ENCODE measurements around the gene MCM3AP. TPM values are rescaled to one million over a fixed set of nuclear protein-coding genes. Genes with fewer than 3 reads are reported as not detected.

The MCM3AP gene
- polyA plus RNA-seq, 1 experiment: 31.6 TPM

- ChIA-PET POLR2A (no interaction called here), CTCF (interaction anchor here (0.7 to 1.7 kb wide), 2 partner anchors 18 to 309 kb away, joined by 3 to 4 read pairs; no protein-coding TSS in a partner anchor)
- Histone ChIP-seq H3K36me3 (ENCODE audit: control insufficient read depth, insufficient read depth, low read length) (peaks cover 23% of the 10 kb centered on the region), H3K4me3 (ENCODE audit: low read depth, low read length) (no peak overlapping the region), H3K27me3 (ENCODE audit: control insufficient read depth, insufficient read depth, low read length) (no peaks in the 10 kb centered on the region)
- TF ChIP-seq CTCF (IDR thresholded peaks at IDR 0.05; ENCODE audit: insufficient read depth, low read depth, low read length): no peak
- DNase-seq (ENCODE audit: low read depth): no peak
Observed at GRCh38 chr21:46189213-46189958, 96.0 kb downstream of the MCM3AP start.

- Histone ChIP-seq H3K27me3 (ENCODE audit: control insufficient read depth, insufficient read depth, low read length) (no peaks in the 10 kb centered on the region), H3K4me3 (ENCODE audit: low read depth, low read length) (no peak overlapping the region), H3K36me3 (ENCODE audit: control insufficient read depth, insufficient read depth, low read length) (peaks cover 18% of the 10 kb centered on the region)
- TF ChIP-seq CTCF (IDR thresholded peaks at IDR 0.05; ENCODE audit: insufficient read depth, low read depth, low read length): no peak
- no peak for DNase-seq (ENCODE audit: low read depth)
- CTCF ChIA-PET: interaction anchor here (1.7 kb wide), 1 partner anchor 19 kb away, joined by 3 read pairs; no protein-coding TSS in a partner anchor
- POLR2A ChIA-PET: no interaction called here
Observed at GRCh38 chr21:46188226-46189212, 96.9 kb downstream of the MCM3AP start.

- CTCF ChIA-PET: no interaction called here
Observed at GRCh38 chr21:46187814-46188213, 97.6 kb downstream of the MCM3AP start.

GRCh38 chr21:46187261-46187660, 98.2 kb downstream of the MCM3AP start:
- Histone ChIP-seq H3K27me3 (ENCODE audit: control insufficient read depth, insufficient read depth, low read length) (no peaks in the 10 kb centered on the region), H3K36me3 (ENCODE audit: control insufficient read depth, insufficient read depth, low read length) (peaks cover 13% of the 10 kb centered on the region), H3K4me3 (ENCODE audit: low read depth, low read length) (no peak overlapping the region)
- no peak for DNase-seq (ENCODE audit: low read depth)
- no peak for TF ChIP-seq CTCF (IDR thresholded peaks at IDR 0.05; ENCODE audit: insufficient read depth, low read depth, low read length)
- POLR2A ChIA-PET: no interaction called here
- CTCF ChIA-PET: no interaction called here

More at GRCh38 chr21:46187814-46188213, 97.6 kb downstream of the MCM3AP start:
- TF ChIP-seq CTCF (IDR thresholded peaks at IDR 0.05; ENCODE audit: insufficient read depth, low read depth, low read length): no peak
- DNase-seq (ENCODE audit: low read depth): no peak
- POLR2A ChIA-PET: no interaction called here
- H3K27me3 ChIP-seq (ENCODE audit: control insufficient read depth, insufficient read depth, low read length): no peaks in the 10 kb centered on the region
- no peak overlapping the region for H3K4me3 ChIP-seq (ENCODE audit: low read depth, low read length)
- H3K36me3 ChIP-seq (ENCODE audit: control insufficient read depth, insufficient read depth, low read length): peaks cover 15% of the 10 kb centered on the region

- CTCF ChIA-PET: no interaction called here
- Histone ChIP-seq H3K36me3 (ENCODE audit: control insufficient read depth, insufficient read depth, low read length) (peaks cover 8% of the 10 kb centered on the region), H3K27me3 (ENCODE audit: control insufficient read depth, insufficient read depth, low read length) (no peaks in the 10 kb centered on the region), H3K4me3 (ENCODE audit: low read depth, low read length) (no peak overlapping the region)
- DNase-seq (ENCODE audit: low read depth): no peak
- TF ChIP-seq CTCF (IDR thresholded peaks at IDR 0.05; ENCODE audit: insufficient read depth, low read depth, low read length): no peak
- POLR2A ChIA-PET: no interaction called here
Observed at GRCh38 chr21:46185716-46186115, 99.7 kb downstream of the MCM3AP start.

Measured in BJ (cell line).